Right ventricle myocardium inferior (tissue), 1 donor: ENCODE results near the gene FARS2. TPM values are rescaled to one million over a fixed set of nuclear protein-coding genes. Genes with fewer than 3 reads are reported as not detected.
A peak's percentile ranks its signal among the peaks of the same experiment; 100 is the strongest.
"Not testable (repeated sequence)": the region's sequence is repeated elsewhere in the genome, so short reads cannot be mapped to it uniquely, and the experiment has no call there.

Experiments used
- ATAC-seq: fragments of 200-7000 bp; cut with Tn5 transposase; one replicate; pipeline ENCODE4 v1.9.1; 2020; ENCODE audit warnings: mild to moderate bottlenecking, moderate library complexity
- DNase-seq: peaks from one replicate; pipeline ENCODE4 v3.0.0; 2021; ENCODE audit errors: missing footprints
- intact Hi-C: fragments of 100-400 bp; cut with DNase I; formaldehyde crosslinking; loops from one replicate; pipeline ENCODE4 v1.11.0; 2022
- total RNA-seq: library from RNA; stranded (reverse); fragmentation: NEBNext Ultra II Directional; extraction: Animal tissue kit (Norgen Biotek cat#: 25700); gene quantifications from one replicate; pipeline ENCODE4 v1.2.1, GENCODE V29; 2021
- donor health status: DM: no; HTN: yes; CAD: no; lungs with severe emphysema.

FARS2 gene
- total RNA-seq, 1 donor from 2014 or later: 20.5 TPM

- intact Hi-C loops, ATAC-seq, DNase-seq: not testable (repeated sequence)
These were observed 303.4 kb downstream of the FARS2 start for GRCh38 chr6:5564746-5565145.

GRCh38 chr6:5565971-5566370 is 304.7 kb downstream of the FARS2 start:
- no peak for ATAC-seq
- intact Hi-C loops: no loop called here
- DNase-seq: no peak

DNA sequence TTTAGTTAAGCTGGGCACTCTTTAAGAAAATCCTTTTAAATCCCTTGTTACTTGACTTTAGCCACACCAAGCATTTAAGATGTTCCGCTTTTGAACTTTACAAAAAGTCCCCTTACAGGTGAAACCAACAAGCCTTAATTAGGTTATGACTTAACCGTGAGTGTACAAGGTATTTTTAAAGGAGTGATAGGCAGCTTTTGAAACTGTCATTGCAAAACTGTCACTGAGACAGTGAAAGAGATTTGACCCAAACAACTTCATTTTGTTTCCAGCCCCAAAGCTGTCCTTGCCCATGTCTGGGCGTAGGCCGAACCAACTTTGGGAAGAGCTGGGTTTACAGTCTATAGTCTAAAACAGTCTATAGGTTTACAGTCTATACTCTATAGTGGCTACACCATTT is 305.4 kb downstream of the FARS2 start:
- intact Hi-C loops: no loop called here
- ATAC-seq (no peak), DNase-seq (no peak)

DNA sequence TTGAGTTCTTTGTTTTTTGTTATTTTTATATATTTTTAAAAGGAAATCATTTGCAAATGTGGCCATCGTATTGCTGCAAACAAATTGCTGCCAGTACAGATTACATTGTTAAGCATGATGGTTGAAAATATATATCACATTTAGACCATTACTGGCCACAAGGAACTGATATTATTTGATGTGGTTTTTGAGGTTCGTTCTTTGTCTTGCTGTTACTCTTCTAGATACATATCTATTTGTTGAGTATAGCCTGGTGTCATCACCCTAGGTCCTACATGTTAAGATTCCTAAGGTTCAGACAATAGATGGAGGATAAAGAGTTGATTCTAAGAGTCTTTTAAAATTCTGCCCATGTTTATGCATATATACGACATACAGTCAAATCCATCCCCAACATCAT is 306.0 kb downstream of the FARS2 start:
- DNase-seq (no peak), ATAC-seq (no peak)
- intact Hi-C loops: no loop called here

GRCh38 chr6:5567890-5568289 is 306.6 kb downstream of the FARS2 start:
- ATAC-seq (no peak), DNase-seq (no peak)
- intact Hi-C loops: no loop called here

DNA sequence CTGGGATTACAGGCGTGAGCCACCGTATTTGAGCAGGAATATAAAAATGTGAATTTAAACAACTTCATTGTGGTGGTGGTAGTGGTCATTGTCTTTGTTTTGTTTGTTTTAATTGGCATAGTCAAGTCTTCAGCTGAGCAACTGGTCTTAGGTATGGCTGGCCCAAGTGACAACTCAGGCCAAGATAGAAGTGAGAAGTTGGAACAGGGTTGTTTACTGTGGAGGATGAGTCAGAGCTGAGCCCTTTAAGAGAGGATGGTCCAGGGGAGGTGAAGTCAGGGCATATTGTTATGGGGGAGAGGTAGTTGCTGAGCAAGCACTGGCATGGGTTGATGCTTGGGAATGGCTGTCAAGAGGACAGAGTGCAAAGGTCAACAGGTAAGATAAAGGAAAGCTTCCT is 308.2 kb downstream of the FARS2 start:
- no peak for ATAC-seq
- intact Hi-C loops: no loop called here
- no peak for DNase-seq

DNA sequence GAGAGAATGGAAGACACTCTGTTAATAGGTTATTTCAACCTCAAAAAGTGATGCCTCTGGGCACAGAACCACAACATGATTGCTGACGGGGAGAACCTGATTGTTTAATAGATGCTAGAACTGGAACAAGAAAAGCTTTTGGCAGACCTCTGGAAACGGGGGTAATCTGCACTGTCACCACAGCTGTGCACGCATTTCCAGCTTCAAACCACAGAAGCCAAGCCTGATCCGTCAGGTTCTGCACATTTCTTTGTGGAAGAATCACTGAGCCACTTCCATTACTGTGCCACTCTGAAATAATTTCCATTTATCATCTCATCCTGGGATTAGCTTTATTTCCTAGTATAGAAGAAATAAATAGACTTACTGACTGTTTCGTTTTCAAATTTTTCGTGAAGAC is 309.3 kb downstream of the FARS2 start:
- intact Hi-C loops: no loop called here
- no peak for DNase-seq
- no peak for ATAC-seq

- DNase-seq (no peak), ATAC-seq (no peak)
- intact Hi-C loops: no loop called here
These were observed 319.6 kb downstream of the FARS2 start for GRCh38 chr6:5580736-5581581.

- DNase-seq: no peak
- no peak for ATAC-seq
- intact Hi-C loops: no loop called here
These were observed 321.4 kb downstream of the FARS2 start for GRCh38 chr6:5582762-5583161.

- no peak for ATAC-seq
- intact Hi-C loops: no loop called here
- DNase-seq: no peak
These were observed 322.2 kb downstream of the FARS2 start for GRCh38 chr6:5583528-5583927.

- DNase-seq (no peak), ATAC-seq (no peak)
- intact Hi-C loops: no loop called here
These were observed 322.8 kb downstream of the FARS2 start for GRCh38 chr6:5584078-5584482.

DNA sequence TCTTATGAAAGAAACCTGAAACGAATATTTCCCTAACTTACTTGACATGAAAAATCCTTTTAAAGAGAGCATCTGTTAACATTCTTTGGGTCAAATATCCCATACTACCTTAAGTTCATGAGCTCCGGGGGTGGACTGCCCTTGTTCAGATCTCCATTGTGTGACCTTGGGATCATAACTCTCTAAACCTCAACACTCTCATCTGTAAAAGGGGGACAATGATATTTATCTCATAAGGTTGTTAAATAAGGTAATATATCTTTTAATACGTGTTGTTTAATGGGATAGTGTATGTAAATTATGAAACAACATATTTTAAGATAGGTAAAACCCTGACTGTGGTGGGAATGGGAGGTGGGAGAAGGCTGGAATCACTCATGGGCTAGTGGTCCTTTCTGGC is 326.3 kb downstream of the FARS2 start:
- intact Hi-C loops: no loop called here
- DNase-seq: no peak
- ATAC-seq: no peak

- ATAC-seq (no peak), DNase-seq (no peak)
- intact Hi-C loops: loop anchor here (10.0 kb wide), 1 partner anchor 175 kb away; no protein-coding TSS in a partner anchor
These were observed 328.3 kb downstream of the FARS2 start for GRCh38 chr6:5589422-5590141.

GRCh38 chr6:5590187-5590586 is 328.9 kb downstream of the FARS2 start:
- DNase-seq: peak; percentile 79
- intact Hi-C loops: loop anchor here (10.0 kb wide), 1 partner anchor 175 kb away; no protein-coding TSS in a partner anchor
- ATAC-seq: peak; percentile 94

GRCh38 chr6:5592886-5593519 is 331.7 kb downstream of the FARS2 start:
- DNase-seq (no peak), ATAC-seq (no peak)
- intact Hi-C loops: loop anchor here (10.0 kb wide), 1 partner anchor 172 kb away; no protein-coding TSS in a partner anchor

DNA sequence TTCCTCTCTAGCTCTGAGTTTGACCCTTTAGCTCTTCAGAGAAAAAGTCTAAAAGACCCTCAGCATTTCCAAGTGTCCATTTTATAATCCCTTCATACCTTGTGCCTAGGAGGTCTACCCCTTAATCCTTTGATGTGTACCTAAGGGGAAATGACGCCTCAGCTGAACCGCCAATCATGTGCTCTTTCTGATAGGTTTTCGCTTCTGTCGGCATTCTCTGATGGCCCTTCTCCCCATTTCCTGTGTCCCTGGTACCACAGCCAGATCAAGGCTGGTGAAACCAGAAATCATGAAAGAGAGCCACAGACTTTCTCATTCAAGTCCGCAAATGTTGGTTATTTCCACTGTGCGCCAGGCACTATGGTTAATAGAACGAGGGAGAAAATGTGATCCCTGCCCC is 333.9 kb downstream of the FARS2 start:
- intact Hi-C loops: loop anchor here (10.0 kb wide), 1 partner anchor 170 kb away; no protein-coding TSS in a partner anchor
- ATAC-seq: no peak

GRCh38 chr6:5597413-5597812 is 336.1 kb downstream of the FARS2 start:
- DNase-seq: no peak
- intact Hi-C loops: loop anchor here (10.0 kb wide), 1 partner anchor 167 kb away; no protein-coding TSS in a partner anchor
- no peak for ATAC-seq

More for the DNA sequence above, 333.9 kb downstream of the FARS2 start:
- DNase-seq: no peak

DNA sequence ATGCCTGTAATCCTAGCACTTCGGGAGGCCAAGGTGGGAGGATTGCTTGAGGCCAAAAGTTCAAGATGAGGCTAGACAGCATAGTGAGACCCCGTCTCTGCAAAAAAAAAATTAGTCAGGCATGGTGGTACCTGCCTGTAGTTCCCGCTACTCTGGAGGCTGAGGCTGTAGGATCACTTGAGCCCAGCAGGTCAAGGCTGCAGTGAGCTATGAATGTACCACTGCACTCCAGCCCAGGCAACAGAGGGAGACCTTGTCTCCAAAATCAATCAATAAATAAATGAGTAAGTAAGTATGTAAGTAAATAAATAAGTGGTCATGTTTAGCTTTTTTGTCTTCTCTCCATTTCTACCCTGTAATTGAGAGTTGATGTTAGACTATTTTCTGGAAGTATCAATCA is 336.8 kb downstream of the FARS2 start:
- DNase-seq: no peak
- no peak for ATAC-seq
- intact Hi-C loops: loop anchor here (10.0 kb wide), 1 partner anchor 167 kb away; no protein-coding TSS in a partner anchor

DNA sequence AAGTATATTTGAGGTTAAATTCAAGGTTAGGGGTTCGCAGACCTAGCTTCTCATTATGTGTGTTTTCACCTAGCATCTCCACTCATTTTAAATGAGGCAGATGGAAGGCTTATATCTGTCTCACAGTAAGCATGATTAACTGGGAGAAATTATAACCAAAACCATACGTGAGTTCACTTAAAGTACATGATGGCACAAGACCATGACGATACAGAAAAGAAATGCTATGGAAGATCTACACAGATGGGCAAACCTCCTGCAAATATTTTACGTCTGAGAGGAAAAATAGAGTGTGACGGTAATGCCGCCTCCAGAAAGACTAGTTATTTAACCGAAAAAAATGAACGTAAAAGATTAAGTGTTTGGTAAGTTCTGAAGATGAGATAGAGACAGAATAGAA is 337.8 kb downstream of the FARS2 start:
- ATAC-seq (no peak), DNase-seq (no peak)
- intact Hi-C loops: loop anchor here (10.0 kb wide), 1 partner anchor 166 kb away; no protein-coding TSS in a partner anchor
